ENCODE results near the gene FSCB. TPM values are rescaled to one million over a fixed set of nuclear protein-coding genes. Genes with fewer than 3 reads are reported as not detected.

FSCB gene
- total and polyA plus RNA-seq, 9 of the 15 experiments (the other 6 are each of a cell fraction or from before 2014, with no cell fraction given): not detected

- no peak for ATAC-seq
- no peak for FAIRE-seq
- Histone ChIP-seq H3K79me2 (ENCODE audit: control insufficient read depth, insufficient read depth, low read length) (no peaks in the 10 kb centered on the region), H3K4me3 (no peak overlapping the region), H3K4me2 (ENCODE audit: insufficient read depth, low read length) (no peak overlapping the region), H3K9ac (ENCODE audit: insufficient read depth in 1 of 2, low read depth in 2 of 2, low read length in 2 of 2) (no peak overlapping the region), H3K9me1 (ENCODE audit: control insufficient read depth, insufficient read depth, low read length) (no peaks in the 10 kb centered on the region), H3K36me3 (ENCODE audit: control insufficient read depth, insufficient read depth, low read length) (no peaks in the 10 kb centered on the region), H2AFZ (ENCODE audit: low read depth, low read length) (no peak overlapping the region), H3K4me1 (replicated peaks in 1 of 2; ENCODE audit: control insufficient read depth in 2 of 2, insufficient read depth in 2 of 2, low read length in 2 of 2) (no peaks in the 10 kb centered on the region), H3K27me3 (ENCODE audit: control insufficient read depth in 2 of 2, insufficient read depth in 2 of 2, low read length in 2 of 2) (no peaks in the 10 kb centered on the region), H3K27ac (ENCODE audit: extremely low read depth, low read depth, low read length) (no peak overlapping the region), H3K9me3 (replicated peaks; ENCODE audit: control insufficient read depth, insufficient read depth, low read depth, low read length) (no peaks in the 10 kb centered on the region), H4K20me1 (replicated peaks; ENCODE audit: control insufficient read depth, insufficient read depth, low read length) (no peaks in the 10 kb centered on the region)
- TF ChIP-seq CC2D1A (IDR thresholded peaks at IDR 0.05): no peak
- TF ChIP-seq CREM (IDR thresholded peaks at IDR 0.05; ENCODE audit: low read depth): no peak
- no peak for TF ChIP-seq FOXA1 (IDR thresholded peaks at IDR 0.05; ENCODE audit: borderline replicate concordance)
- no peak for TF ChIP-seq RB1 (IDR thresholded peaks at IDR 0.05; ENCODE audit: low read depth)
- no peak for TF ChIP-seq ZNF696 (CRISPR knock-in tag; conservative IDR thresholded peaks at IDR 0.05)
- TF ChIP-seq ETV5 (CRISPR knock-in tag; IDR thresholded peaks at IDR 0.05; ENCODE audit: low read depth): no peak
- no peak for TF ChIP-seq PHTF2 (CRISPR knock-in tag; IDR thresholded peaks at IDR 0.05)
- TF ChIP-seq POLR3A (IDR thresholded peaks at IDR 0.05; ENCODE audit: borderline replicate concordance, extremely low read depth, insufficient read depth, insufficient read length): no peak
- no peak for TF ChIP-seq PCBP2 (IDR thresholded peaks at IDR 0.05; ENCODE audit: low read depth, low read length, poor library complexity, severe bottlenecking)
- no peak for TF ChIP-seq ERF (CRISPR knock-in tag; IDR thresholded peaks at IDR 0.05)
- no peak for TF ChIP-seq SREBF2 (CRISPR knock-in tag; IDR thresholded peaks at IDR 0.05)
- no peak for TF ChIP-seq SIRT6 (IDR thresholded peaks at IDR 0.05; ENCODE audit: low read depth, low read length)
- TF ChIP-seq XRCC3 (IDR thresholded peaks at IDR 0.05): no peak
- POLR2A ChIA-PET: no interaction called here
- intact Hi-C loops (cut with micrococcal nuclease) (no loop called here), in situ Hi-C loops (cut with MboI) (no loop called here)
- 0% methylated on average over 3 of the region's 3 CpGs for WGBS (ENCODE audit: insufficient coverage, low coverage, missing lambda C conversion rate)
- BruUV-seq (replicated peaks): no TSS peak
- no peak for DNase-seq (ENCODE audit: extremely low read depth in 1 of 4, low spot score in 3 of 4)
- CTCF ChIA-PET (ENCODE audit: low intra/inter-chr PET ratio): no interaction called here
Measured at GRCh38 chr14:44530475-44530874, 23.4 kb upstream of the FSCB start.
